HCT116 (cell line): ENCODE results near the gene MOB3A. TPM values are rescaled to one million over a fixed set of nuclear protein-coding genes. Genes with fewer than 3 reads are reported as not detected.
A peak's percentile ranks its signal among the peaks of the same experiment; 100 is the strongest.
"Not testable (repeated sequence)": the region's sequence is repeated elsewhere in the genome, so short reads cannot be mapped to it uniquely, and the experiment has no call there.

Experiments used
- ATAC-seq: fragments of 200-7000 bp; cut with Tn5 transposase; 2 replicates; pipeline ENCODE4 v1.9.1; 2020; ENCODE audit warnings: mild to moderate bottlenecking, moderate library complexity
- BruUV-seq: library from RNA; stranded (reverse); fragments of 400-500 nt; replicated peaks from 2 replicates; lab custom pipeline; 2021; lab: Mats Ljungman, UMichigan
- CTCF ChIA-PET: fragments of 300-600 bp; sonication (Branson Sonifier 250); formaldehyde crosslinking; loops from one replicate; lab custom pipeline; 2021; ENCODE audit warnings: antibody characterized with exemption; lab: Charles Lee
- POLR2A ChIA-PET: fragments of 300-600, 350-600 bp; sonication (Branson Sonifier 250); formaldehyde crosslinking; loops from one replicate; lab custom pipeline; 2021; ENCODE audit warnings: antibody characterized with exemption; lab: Charles Lee
- RAD21 ChIA-PET, 2 experiments: fragments of 300-600 bp; sonication (Branson Sonifier 250); formaldehyde crosslinking; loops; one replicate each; lab custom pipeline; 2023; ENCODE audit warnings: low total read pairs in 2 of 2; ENCODE audit not compliant: uncharacterized antibody in 2 of 2, unreplicated experiment in 2 of 2, low non-redundant PET in 1 of 2; lab: Charles Lee
- DNase-seq: peaks from one replicate; pipeline ENCODE4 v3.0.0-alpha.2; 2010; ENCODE audit warnings: low read depth, low spot score
- H2AFZ ChIP-seq: fragments of 200-600 bp; shearing (Covaris generic), sonication (generic); 2 replicates; pipeline ENCODE4 v1.6.1; 2017; ENCODE audit warnings: low read depth, mixed run types, mixed read lengths, antibody characterized with exemption, low read length; ENCODE audit not compliant: poor library complexity, severe bottlenecking
- H3K27ac ChIP-seq: 2 replicates; pipeline ENCODE4 v1.5.1; 2012; ENCODE audit warnings: low read depth, low read length
- H3K27me3 ChIP-seq: fragments of 200-600 bp; sonication (generic); 2 replicates; pipeline ENCODE4 v1.6.1; 2016; ENCODE audit warnings: mixed run types, low read length, mixed read lengths; ENCODE audit not compliant: insufficient read depth
- H3K36me3 ChIP-seq, 2 experiments: fragments of 200-500 bp in 1 of 2; fragments of 200-600 bp in 1 of 2; sonication (Bioruptor generic) in 1 of 2; sonication (generic) in 1 of 2; 2 replicates each; pipeline versions ENCODE4 v1.5.1 to v1.6.1; 2014 to 2016; ENCODE audit warnings: low read length in 2 of 2, inconsistent platforms in 1 of 2, mixed read lengths in 1 of 2, mixed run types in 1 of 2; ENCODE audit not compliant: insufficient read depth in 2 of 2, control insufficient read depth in 1 of 2
- H3K4me1 ChIP-seq, 2 experiments: fragments of 200-600 bp in 1 of 2; sonication (generic) in 1 of 2; 2 replicates each; pipeline versions ENCODE4 v1.5.1 to v1.6.1; 2012 to 2017; ENCODE audit warnings: low read length in 2 of 2, inconsistent platforms in 1 of 2, mild to moderate bottlenecking in 1 of 2, mixed read lengths in 1 of 2, mixed run types in 1 of 2, moderate library complexity in 1 of 2; ENCODE audit not compliant: insufficient read depth in 2 of 2, control insufficient read depth in 1 of 2
- H3K4me2 ChIP-seq: fragments of 200-600 bp; sonication (generic); 2 replicates; pipeline ENCODE4 v1.6.1; 2017; ENCODE audit warnings: mixed run types, low read length, mixed read lengths
- H3K4me3 ChIP-seq, 2 experiments: fragments of 200-600 bp in 1 of 2; sonication (generic) in 1 of 2; replicated peaks in 1 of 2; 2 replicates each; pipeline ENCODE4 v1.5.1; 2011 to 2016; ENCODE audit warnings: low read length in 2 of 2, control low read depth in 1 of 2, low read depth in 1 of 2, mild to moderate bottlenecking in 1 of 2, mixed read lengths in 1 of 2, mixed run types in 1 of 2
- H3K79me2 ChIP-seq: fragments of 200-600 bp; sonication (generic); 2 replicates; pipeline ENCODE4 v1.6.1; 2017; ENCODE audit warnings: mild to moderate bottlenecking, mixed run types, low read length, moderate library complexity, mixed read lengths; ENCODE audit not compliant: insufficient read depth
- H3K9ac ChIP-seq: fragments of 200-600 bp; sonication (generic); 2 replicates; pipeline ENCODE4 v1.6.1; 2016; ENCODE audit warnings: low read length, mixed read lengths
- H3K9me2 ChIP-seq: fragments of 200-600 bp; sonication (generic), shearing (Covaris generic); 2 replicates; pipeline ENCODE4 v1.6.1; 2017; ENCODE audit warnings: mixed run types, mild to moderate bottlenecking, moderate library complexity; ENCODE audit not compliant: insufficient read depth
- H3K9me3 ChIP-seq, 2 experiments: fragments of 200-500 bp in 1 of 2; fragments of 200-600 bp in 1 of 2; sonication (Bioruptor generic) in 1 of 2; sonication (generic) in 1 of 2; 2 replicates each; pipeline ENCODE4 v1.6.1; 2014 to 2017; ENCODE audit warnings: low read length in 2 of 2, mixed read lengths in 2 of 2, inconsistent platforms in 1 of 2, low read depth in 1 of 2, mild to moderate bottlenecking in 1 of 2, mixed run types in 1 of 2, moderate library complexity in 1 of 2; ENCODE audit not compliant: control insufficient read depth in 1 of 2, insufficient read depth in 1 of 2
- H4K20me1 ChIP-seq: fragments of 200-600 bp; sonication (generic), shearing (Covaris generic); 2 replicates; pipeline ENCODE4 v1.6.1; 2017; ENCODE audit warnings: mixed run types, mild to moderate bottlenecking, moderate library complexity; ENCODE audit not compliant: insufficient read depth
- CBX3 ChIP-seq: IDR thresholded peaks from 2 replicates; pipeline ENCODE4 v1.6.1; 2012; ENCODE audit warnings: low read depth
- CEBPB ChIP-seq: IDR thresholded peaks from 2 replicates; pipeline ENCODE4 v1.6.1; 2012; ENCODE audit warnings: low read depth
- ELF1 ChIP-seq: IDR thresholded peaks from 2 replicates; pipeline ENCODE4 v1.6.1; 2012; ENCODE audit warnings: low read depth, borderline replicate concordance
- EZH2phosphoT487 ChIP-seq: fragments of 200-600 bp; IDR thresholded peaks from 2 replicates; pipeline ENCODE4 v1.6.1; 2018; ENCODE audit warnings: antibody characterized with exemption, borderline replicate concordance
- JUND ChIP-seq: IDR thresholded peaks from 2 replicates; pipeline ENCODE4 v1.6.1; 2012
- POLR2AphosphoS5 ChIP-seq: IDR thresholded peaks from 2 replicates; pipeline ENCODE4 v1.6.1; 2011; ENCODE audit warnings: mild to moderate bottlenecking, low read depth, low read length, moderate library complexity
- SIN3A ChIP-seq: IDR thresholded peaks from 2 replicates; pipeline ENCODE4 v1.6.1; 2012; ENCODE audit warnings: low read depth
- SP1 ChIP-seq: IDR thresholded peaks from 2 replicates; pipeline ENCODE4 v1.6.1; 2012; ENCODE audit warnings: low read depth
- SRF ChIP-seq: IDR thresholded peaks from 2 replicates; pipeline ENCODE4 v1.6.1; 2012; ENCODE audit warnings: low read depth
- YY1 ChIP-seq: IDR thresholded peaks from 2 replicates; pipeline ENCODE4 v1.6.1; 2011; ENCODE audit warnings: low read length, low read depth, moderate library complexity, mild to moderate bottlenecking; ENCODE audit not compliant: insufficient replicate concordance; ENCODE audit errors: extremely low read depth
- ZFX ChIP-seq: fragments of 450-650 bp; IDR thresholded peaks from 2 replicates; pipeline ENCODE4 v1.6.1; 2017
- intact Hi-C: fragments of 100-400 bp; cut with micrococcal nuclease; formaldehyde crosslinking; loops from 2 replicates; pipeline ENCODE4 v1.10.0; 2022
- total RNA-seq: library from RNA; stranded (reverse); gene quantifications from one replicate; pipeline ENCODE4 v1.2.1, GENCODE V29; 2021; ENCODE audit not compliant: unreplicated experiment
- TF ChIP-seq, protein P1 (sequence below): IDR thresholded peaks from 2 replicates; pipeline ENCODE4 v1.6.1; 2012; ENCODE audit warnings: low read depth
- TF ChIP-seq, protein P2 (sequence below): IDR thresholded peaks from 2 replicates; pipeline ENCODE4 v1.6.1; 2012

The MOB3A gene
- total RNA-seq, 1 experiment from 2014 or later = 32.1 TPM

DNA sequence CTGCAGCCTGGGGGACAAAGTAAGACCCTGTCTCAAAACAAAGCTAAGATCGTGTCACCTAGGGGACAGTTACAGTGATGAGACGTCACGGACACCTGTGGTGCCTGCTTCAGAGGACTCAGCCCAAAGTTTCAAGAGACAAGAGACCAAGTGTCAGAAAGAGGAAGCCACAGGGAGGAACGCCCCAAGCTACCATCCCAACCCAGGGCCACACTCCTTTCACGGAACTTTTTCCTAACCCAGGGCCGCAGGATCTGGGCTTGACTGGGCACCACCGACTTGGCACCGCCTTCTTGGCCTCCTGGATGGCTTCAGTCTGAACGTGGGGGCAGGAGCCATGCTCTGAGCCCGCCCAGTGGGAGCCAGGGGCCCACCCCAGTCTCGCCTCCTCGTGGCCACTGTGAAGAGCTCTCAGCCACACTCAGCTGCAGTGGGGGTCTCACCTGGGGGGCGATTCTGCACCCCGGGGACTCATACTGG is 8.5 kb downstream of the MOB3A start (continued):
- TF ChIP-seq, protein P1, sequence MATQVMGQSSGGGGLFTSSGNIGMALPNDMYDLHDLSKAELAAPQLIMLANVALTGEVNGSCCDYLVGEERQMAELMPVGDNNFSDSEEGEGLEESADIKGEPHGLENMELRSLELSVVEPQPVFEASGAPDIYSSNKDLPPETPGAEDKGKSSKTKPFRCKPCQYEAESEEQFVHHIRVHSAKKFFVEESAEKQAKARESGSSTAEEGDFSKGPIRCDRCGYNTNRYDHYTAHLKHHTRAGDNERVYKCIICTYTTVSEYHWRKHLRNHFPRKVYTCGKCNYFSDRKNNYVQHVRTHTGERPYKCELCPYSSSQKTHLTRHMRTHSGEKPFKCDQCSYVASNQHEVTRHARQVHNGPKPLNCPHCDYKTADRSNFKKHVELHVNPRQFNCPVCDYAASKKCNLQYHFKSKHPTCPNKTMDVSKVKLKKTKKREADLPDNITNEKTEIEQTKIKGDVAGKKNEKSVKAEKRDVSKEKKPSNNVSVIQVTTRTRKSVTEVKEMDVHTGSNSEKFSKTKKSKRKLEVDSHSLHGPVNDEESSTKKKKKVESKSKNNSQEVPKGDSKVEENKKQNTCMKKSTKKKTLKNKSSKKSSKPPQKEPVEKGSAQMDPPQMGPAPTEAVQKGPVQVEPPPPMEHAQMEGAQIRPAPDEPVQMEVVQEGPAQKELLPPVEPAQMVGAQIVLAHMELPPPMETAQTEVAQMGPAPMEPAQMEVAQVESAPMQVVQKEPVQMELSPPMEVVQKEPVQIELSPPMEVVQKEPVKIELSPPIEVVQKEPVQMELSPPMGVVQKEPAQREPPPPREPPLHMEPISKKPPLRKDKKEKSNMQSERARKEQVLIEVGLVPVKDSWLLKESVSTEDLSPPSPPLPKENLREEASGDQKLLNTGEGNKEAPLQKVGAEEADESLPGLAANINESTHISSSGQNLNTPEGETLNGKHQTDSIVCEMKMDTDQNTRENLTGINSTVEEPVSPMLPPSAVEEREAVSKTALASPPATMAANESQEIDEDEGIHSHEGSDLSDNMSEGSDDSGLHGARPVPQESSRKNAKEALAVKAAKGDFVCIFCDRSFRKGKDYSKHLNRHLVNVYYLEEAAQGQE = no peak
- TF ChIP-seq CBX3 (no peak), SRF (no peak), ELF1 (no peak), CEBPB (no peak), EZH2phosphoT487 (no peak), ZFX (no peak)
- TF ChIP-seq, protein P2, sequence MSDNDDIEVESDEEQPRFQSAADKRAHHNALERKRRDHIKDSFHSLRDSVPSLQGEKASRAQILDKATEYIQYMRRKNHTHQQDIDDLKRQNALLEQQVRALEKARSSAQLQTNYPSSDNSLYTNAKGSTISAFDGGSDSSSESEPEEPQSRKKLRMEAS = no peak
- TF ChIP-seq, all 23 proteins: peak for 0

- H3K4me2 ChIP-seq = peak overlapping the region; percentile 52
- H2AFZ ChIP-seq, CTCF ChIA-PET, intact Hi-C loops, H3K4me3 ChIP-seq, H4K20me1 ChIP-seq, H3K9me3 ChIP-seq, H3K27me3 ChIP-seq, H3K36me3 ChIP-seq, RAD21 ChIA-PET, BruUV-seq, H3K9me2 ChIP-seq, POLR2A ChIA-PET: not testable (repeated sequence)
- peak; percentile 31 for DNase-seq
- H3K9ac ChIP-seq = peak overlapping the region; percentile 37
- H3K27ac ChIP-seq = peak overlapping the region; percentile 67
- peaks cover 11% of the 10 kb centered on the region for H3K79me2 ChIP-seq
- TF ChIP-seq POLR2AphosphoS5 = peak; percentile 53; the same call in 1 of the 2 replicates
- peak; percentile 15 for TF ChIP-seq YY1
- peak; percentile 86 for TF ChIP-seq JUND
- TF ChIP-seq, protein P2 = peak; percentile 92
- peak; percentile 94 for TF ChIP-seq SP1
- TF ChIP-seq SIN3A = peak; percentile 95; the same call in 1 of the 2 replicates
- TF ChIP-seq CEBPB = peak; percentile 100
- peak; percentile 67 for ATAC-seq
- peaks cover 36 to 58% of the 10 kb centered on the region in 2 experiments for H3K4me1 ChIP-seq
Observed at GRCh38 chr19:2086695-2087620, 9.2 kb downstream of the MOB3A start.
